GM19351 (cell line): ENCODE results near the gene FZR1.

Source experiments
- ATAC-seq: cut with Tn5 transposase; IDR thresholded peaks from one replicate; pipeline ENCODE4 v1.9.1; 2021; ENCODE audit warnings: mild to moderate bottlenecking, moderate library complexity; ENCODE audit not compliant: unreplicated experiment

FZR1 gene

DNA sequence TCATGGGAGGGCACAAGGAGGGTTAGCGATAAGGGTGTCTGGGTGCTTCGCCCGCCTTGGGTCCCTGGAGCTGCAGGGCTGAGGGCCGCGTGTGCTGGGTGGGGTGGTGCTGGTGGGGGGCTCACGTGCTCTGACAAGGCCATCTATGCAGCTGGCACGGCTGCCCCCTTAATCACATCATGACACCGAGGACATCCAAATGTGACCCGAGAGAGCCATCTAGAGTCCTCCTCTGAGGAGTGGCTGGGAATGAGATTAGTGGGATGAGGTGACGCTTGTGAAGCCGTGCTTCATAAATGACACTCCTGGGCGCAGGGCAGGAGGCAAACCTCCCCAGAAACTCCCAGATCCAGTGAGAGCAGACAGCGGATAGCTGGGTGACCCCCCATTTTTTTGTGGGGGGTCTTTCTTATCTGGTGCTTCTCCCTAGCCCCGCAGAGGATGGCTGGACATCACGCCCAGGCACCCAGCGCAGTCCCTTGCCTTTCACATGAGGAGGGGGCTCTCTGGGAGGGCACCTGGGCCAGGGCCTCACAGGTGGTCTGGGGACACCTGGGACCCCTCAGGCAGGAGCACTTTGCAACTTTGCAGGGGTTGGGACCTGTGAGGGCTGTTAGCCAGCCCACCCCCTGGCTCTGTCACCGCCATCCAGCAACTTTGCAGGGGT is 6.6 kb downstream of the FZR1 start:
- ATAC-seq, result no peak

- ATAC-seq, result no peak
Measured at GRCh38 chr19:3513229-3514140, 7.4 kb downstream of the FZR1 start.

DNA sequence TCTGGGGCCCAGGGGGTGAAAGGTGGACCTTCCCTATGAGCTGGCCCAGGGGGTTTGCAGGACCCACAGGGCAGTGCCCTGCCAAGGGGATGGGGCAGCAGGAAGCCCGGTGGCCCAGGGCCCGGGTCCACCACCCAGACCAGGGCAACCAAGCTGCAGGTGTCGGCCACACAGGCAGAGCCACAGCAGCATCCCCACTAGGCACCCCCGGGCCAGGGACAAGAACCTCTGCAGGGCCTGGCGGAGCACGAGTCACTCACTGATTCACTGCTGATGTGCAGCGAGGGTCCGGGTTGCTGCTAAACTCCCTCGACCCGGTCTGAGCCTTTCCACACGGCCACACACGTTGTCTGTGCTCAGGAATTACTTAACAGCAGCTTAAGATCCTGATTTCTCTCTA is 8.8 kb downstream of the FZR1 start:
- ATAC-seq, result no peak

DNA sequence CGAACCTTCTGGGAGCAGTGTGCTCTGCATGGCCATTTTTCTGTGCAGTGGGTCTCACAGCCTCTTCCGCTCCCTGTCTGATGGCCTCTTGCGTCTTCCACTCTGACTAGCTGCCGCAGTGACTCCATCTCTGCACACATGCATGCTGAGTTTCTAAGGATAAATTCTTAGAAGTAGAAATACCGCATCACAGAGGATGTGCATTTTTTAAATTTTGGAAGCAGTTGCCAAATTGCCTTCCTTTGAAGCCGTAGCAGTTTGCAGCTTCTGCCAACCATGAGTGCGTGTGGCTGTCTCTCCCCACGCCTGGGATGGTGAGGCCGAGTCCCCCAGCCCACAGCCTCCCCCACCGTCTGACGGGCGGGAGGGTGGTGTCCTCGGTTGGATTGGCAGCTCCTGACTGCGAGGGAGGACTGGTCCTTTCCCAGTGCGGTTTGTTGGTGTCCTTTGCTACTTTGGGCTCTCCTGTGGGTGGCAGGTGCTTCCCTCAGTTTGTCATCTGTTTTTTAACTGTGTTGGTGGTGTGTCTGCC is 9.8 kb downstream of the FZR1 start:
- ATAC-seq, result no peak

- no peak for ATAC-seq
Measured at GRCh38 chr19:3516675-3517207, 10.6 kb downstream of the FZR1 start.

DNA sequence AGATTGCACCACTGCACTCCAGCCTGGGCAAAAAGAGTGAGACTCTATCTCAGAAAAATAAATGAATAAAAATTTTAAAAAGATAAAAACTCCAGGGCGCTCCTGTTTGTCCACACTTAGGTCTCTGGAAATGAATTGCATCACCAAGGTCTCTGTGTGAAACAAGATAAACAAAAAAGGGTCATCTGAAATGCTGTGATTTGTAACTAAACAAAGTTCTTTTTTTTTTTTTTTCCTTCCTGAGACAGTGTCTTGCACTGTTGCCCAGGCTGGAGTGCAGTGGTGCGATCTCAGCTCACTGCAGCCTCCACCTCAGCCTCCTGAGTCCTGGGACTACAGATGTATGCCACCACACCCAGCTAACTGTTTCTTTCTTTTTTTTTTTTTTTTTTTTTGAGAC is 11.5 kb downstream of the FZR1 start:
- no peak for ATAC-seq

DNA sequence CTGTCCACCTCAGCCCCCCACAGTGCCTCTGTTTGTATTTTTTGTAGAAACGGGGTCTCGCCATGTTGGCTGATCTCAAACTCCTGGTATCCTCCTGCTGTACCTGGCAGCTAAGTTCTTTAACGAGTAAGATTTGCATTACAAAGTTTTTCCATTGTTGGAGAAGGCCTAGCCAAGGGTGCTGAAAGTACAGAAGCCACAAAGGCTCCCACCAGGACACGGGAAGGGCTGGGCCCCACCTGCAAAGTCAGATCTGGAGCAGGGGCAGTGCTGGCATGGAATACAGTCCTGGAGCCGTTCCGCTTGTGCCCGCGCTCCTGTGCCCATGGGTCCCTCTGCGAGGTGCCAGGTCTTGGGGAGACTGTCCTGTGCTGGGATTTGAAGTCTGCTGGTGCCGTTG is 12.1 kb downstream of the FZR1 start:
- ATAC-seq, result no peak

GRCh38 chr19:3518659-3519058 is 12.5 kb downstream of the FZR1 start:
- ATAC-seq, result no peak

DNA sequence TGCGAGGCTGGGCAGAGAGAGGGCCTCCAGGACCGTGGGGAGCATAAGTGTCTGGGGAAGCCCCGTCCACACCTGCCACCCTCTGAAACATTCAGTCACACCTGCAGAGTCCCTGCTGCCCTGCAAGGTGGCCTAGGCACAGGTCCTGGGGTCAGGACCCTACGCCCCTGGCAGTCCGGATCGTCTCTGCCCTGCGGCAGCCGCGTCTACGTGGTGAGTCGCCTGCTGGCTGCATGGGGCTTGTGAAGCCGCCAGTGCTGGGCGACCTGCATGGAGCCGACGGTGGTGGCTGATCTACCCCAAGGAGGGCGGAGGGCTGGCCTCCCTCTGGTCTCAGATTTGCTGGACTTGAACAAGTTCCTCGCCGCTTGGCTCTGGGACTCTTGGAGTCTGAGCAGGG is 13.0 kb downstream of the FZR1 start:
- ATAC-seq, result no peak

- ATAC-seq, result no peak
Measured at GRCh38 chr19:3520166-3521103, 14.3 kb downstream of the FZR1 start.

- no peak for ATAC-seq
Measured at GRCh38 chr19:3521104-3521445, 15.0 kb downstream of the FZR1 start.

DNA sequence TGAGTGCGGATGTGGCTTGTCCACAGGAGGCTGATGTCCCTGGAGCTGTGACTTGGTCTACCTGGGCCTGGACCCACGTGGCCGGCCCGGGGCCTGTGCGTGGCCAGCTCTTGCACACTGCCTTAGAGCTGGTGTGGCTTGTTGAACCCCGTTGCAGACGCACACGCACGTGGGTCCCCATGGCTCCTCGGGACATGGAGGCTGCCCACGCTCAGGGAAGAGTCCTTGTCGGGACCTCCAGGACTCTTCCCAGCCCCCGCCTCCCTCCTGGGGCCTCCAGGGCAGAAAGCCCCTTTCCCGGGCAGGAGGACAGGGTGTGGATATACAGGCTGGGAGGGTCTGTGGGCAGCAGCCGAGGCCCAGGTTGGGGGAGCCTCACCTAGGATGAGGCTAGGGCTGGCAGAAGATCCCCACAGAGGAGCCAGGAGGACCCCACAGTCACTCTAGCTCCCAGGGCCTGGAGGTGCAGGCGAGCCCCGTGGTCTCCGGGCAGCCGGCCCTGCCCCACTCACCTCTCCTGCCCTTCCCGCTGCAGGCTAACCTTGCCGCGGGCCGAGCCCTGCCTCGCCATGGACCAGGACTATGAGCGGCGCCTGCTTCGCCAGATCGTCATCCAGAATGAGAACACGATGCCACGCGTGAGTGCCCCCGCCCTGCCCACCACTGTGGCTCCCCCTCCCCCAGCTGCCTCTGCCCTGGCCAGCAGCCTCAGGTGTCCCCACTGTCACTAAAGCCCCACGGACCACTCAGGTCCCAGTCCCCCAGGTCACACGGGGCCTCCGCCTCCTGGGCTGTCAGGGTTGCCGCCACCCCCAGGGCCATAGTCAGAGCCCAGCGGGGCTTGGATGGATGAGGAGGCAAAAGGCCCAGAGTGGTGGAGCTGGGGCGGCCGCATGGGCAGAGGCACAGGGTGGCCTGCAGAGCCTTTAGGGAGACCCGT is 16.6 kb downstream of the FZR1 start:
- no peak for ATAC-seq

DNA sequence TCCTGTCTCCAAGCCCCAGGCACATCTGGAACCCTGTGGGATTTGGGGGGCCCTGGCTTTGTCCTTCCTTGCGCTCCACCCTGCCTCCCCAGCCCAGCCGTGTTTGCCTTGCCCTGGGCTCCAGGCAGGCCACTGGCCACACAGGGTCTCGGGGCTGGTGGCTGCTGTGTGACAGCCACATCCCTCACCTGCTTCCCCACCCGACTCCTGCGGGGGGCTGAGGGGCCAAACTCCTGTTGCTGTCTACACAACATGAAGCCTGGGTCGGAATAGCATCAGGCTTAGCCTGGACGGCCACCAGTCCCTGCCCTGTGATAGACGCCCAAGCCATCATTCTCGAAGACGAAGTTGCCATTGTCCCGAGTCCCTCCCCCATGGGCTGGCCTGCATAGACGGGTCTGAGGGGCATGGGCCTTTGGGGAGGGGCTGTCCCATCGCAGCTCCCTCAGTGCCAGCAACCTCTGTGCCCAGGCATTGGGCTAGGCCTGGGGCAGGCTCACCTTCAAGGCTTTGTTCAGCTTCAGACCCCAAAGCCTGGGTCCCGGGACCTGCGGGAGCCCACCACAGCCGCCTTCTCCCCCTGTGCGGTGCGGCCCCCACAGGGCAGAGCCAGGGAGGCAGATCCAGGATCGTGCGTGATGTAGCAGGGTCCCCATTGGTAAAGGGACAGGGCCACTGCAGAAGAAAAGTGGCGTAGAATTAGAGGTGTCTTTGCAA is 17.4 kb downstream of the FZR1 start:
- ATAC-seq, result no peak

DNA sequence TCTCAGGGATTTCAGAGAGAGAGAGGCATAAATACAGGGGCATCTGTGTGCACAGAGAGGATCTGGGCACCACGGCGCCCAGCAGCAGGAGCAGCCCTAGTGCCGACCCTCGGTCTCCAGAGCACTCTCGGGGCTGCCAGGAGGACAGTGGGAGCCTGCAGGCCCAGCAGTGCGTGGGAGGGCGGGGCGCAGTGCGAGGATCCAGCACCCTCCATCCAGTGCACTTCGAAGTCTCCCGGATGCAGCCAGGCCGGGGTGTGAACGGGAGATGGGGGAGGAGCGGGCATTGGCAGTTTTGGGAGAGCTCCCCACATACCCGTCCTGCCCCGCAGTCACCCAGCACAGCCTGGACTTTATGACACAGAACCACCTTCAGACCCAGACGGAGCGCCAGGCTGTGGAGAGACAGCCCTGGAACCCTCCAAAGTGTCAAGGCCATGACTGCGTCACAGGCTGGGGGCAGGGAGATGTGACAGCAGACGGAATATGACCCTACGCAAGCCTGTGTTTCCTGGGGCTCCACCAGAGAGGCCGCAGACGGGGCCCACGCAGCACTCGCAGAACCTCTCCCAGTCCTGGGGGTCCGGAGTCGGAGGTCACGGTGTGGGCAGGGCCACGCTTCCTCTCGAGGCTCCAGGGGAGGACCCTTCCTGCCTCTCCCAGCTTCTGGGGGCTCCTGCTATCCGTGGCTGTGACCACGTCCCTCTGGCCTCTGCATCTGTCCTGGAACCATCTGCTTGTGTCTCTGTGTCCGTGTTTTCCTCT is 18.1 kb downstream of the FZR1 start:
- ATAC-seq, result no peak

DNA sequence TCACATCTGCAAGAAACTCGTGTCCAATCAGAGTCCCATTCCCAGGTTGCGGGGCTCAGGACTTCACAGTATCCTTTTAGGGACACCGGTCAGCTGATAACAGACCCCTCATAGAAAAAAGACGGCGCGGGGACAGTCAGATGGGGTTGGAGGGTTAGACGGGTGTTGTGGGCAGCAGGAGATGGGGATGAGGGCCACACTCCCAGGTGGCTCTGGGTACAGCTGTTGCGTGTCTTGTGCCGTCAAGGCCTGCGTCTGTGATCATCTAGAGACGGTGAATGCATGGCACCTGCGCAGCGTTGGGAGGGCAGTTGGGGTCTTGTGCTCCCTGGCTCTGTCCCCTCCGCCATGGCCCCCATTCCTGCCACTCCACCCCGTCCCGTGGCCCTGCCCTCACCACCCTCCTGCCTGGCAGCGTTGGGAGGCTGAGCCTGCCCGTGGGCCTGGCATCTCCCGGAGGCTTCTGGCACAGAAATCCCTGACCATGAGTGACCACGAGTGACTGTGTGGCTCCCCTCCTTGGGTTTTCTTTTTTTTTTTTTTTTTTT is 18.9 kb downstream of the FZR1 start:
- no peak for ATAC-seq

- ATAC-seq, result no peak
Measured at GRCh38 chr19:3526507-3527237, 20.6 kb downstream of the FZR1 start.

DNA sequence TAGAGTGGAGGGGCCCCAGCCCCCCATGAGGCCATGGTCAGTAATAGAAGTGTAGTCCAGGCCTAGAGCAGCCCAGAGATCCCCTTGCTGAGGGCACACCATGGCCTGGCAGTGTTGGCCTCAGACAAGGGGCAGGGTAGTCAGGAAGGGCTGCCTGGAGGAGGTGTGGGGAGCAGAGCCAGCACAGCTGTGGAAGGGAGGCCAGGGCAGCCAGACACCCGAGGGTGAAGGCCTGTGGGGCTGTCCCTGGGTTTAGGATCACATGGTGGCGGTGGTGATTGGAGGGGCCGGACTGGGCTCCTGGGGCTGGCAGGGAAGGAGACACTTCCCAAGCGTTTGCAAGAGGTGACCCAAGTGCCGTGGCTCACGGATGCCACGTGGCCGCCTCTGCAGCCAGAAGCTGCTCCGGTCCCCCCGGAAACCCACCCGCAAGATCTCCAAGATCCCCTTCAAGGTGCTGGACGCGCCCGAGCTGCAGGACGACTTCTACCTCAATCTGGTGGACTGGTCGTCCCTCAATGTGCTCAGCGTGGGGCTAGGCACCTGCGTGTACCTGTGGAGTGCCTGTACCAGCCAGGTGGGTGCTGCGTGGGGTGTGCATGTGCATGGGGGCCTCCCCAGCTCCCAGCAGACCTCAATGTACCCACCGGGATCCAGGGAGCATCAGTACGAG is 21.3 kb downstream of the FZR1 start:
- ATAC-seq, result no peak
